Left forelimb (tissue), 1 donor: ENCODE results near the gene APP.
"Not testable (repeated sequence)": the region's sequence is repeated elsewhere in the genome, so short reads cannot be mapped to it uniquely, and the experiment has no call there.

Experiments
- DNase-seq: peaks from one replicate; pipeline ENCODE4 v3.0.0-alpha.2; 2018; ENCODE audit warnings: low spot score

The APP gene

GRCh38 chr21:26164311-26164710 lies 6.3 kb downstream of the APP start:
- DNase-seq = no peak

GRCh38 chr21:26162081-26162480 lies 8.5 kb downstream of the APP start:
- DNase-seq = no peak

DNA sequence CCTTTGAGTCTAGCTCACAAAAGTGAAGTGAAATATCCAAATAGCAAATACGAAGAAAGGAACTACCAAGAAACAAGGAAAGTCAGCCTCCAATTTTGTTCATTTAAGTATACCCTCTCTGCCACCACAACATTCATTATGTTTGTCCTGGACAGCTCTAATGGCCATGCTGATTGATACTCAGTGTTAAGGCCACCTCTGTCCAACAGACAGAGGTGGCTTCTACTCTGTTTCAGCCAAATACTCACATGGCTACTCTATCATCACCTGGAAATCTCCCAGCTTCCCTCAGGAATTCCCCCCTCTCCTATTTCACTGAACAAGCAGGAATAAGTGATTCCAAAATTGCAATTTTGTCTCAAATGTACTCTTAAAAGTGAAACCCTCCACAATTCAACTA lies 10.7 kb downstream of the APP start:
- no peak for DNase-seq

DNA sequence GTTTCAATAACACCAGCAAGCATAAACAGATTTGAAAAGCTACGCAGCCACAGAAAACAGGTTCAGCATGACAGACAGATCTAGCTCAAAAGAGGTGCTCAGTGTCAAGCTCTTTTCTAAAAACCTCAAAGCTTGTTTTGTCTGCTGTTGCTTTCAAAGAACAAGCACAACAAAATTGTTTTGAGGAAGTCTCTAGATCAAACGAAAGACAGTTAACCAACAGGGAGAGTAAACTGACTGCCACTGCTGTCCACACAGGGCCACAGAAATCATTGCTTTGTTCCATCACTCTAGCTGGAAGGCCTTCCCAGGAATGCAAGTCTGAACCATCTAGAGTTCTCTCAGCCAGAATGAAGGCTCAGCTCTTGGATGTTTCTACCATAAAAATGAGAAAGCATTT lies 12.8 kb downstream of the APP start:
- no peak for DNase-seq

- DNase-seq = no peak
Observed at GRCh38 chr21:26154753-26155152, 15.8 kb downstream of the APP start.

DNA sequence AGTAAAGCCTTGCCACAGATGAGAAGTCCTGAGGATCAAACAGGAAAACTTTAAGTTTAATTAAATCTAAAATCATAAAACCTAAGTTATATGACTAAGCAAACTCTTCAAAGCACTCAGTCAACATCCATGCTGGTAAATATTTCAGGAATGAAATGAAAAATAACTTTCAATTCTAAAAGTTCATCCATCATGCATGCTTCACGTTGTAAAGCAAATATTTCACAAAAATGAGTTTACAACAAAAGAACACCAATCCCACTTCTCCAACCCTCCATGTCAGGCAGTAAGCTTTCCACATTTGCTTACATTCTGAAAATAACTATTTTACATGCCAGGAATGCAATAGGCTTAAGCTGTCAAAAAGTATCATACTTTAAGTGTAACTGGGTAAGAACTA lies 16.8 kb downstream of the APP start:
- DNase-seq = no peak

GRCh38 chr21:26148840-26149354 lies 21.7 kb downstream of the APP start:
- DNase-seq = no peak

DNA sequence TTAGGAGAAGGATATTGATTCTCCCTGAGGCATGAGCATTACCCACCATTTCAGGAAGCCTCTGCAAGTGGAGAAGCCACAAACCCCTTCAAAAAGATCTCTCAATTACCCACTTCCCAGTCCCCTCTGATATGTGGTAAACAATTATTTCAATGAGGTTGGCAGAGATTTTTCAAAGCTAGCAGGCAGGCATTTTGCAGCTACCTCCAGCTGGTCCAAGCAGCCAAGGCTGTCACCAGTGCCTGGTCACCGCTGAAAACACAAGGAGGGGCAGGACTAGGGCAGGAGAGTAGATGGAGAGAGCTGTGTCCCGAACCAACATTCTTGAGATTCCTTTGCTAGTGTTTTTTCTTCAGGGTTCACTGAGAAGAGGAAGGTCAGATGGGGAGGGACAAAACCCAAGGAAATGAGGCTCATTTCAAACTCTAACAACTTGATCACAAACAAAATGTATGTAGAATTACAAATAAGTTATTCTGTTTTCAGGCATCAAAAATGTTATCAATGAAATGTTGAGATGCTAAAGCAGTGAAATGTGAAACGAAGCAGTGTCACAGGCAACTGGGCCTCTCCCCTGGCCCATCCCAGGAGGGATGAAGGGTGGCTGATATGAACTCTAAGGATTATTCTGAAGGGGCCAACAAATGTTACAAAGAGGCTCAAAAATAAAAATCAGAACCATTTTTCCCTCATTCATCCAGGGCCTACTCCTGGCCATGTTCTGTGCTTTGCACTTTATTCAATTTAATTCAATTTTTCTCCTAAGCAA lies 22.3 kb downstream of the APP start:
- DNase-seq = no peak

DNA sequence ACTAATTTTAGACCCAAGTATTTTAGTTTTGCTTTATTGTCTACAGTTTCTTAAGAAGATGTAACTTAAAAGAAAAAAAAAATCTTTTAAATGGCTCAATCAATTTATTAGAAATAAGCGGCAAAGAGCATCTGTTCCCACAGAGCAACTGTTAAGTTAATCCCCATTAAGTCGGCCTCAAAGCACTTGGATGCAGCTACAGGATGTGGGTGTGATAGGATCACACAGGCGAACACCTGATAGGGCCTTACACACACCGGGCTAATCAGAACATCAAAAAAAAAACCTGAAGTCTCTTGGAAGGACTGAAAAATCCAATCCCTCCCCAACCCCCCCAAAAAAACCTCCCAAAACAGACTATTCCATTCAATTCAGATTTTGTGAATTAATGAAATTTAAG lies 23.0 kb downstream of the APP start:
- no peak for DNase-seq

- DNase-seq = no peak
Observed at GRCh38 chr21:26146681-26147080, 23.9 kb downstream of the APP start.

DNA sequence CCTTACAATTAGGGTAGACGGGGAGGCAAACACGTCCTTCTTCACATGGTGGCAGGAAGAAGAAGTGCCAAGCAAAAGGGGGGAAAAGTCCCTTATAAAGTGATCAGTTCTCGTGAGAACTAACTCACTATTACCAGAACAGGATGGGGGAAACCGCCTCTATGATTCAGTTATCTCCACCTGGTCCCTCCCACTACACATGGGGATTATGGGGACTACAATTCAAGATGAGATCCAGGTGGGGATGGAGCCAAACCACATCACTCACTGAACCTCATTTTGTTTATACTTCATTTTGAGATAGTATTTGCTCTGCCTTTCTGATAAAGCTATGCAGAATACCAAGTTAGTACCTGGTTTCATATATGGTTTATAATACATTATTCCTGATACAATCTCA lies 26.5 kb downstream of the APP start:
- DNase-seq = no peak

DNA sequence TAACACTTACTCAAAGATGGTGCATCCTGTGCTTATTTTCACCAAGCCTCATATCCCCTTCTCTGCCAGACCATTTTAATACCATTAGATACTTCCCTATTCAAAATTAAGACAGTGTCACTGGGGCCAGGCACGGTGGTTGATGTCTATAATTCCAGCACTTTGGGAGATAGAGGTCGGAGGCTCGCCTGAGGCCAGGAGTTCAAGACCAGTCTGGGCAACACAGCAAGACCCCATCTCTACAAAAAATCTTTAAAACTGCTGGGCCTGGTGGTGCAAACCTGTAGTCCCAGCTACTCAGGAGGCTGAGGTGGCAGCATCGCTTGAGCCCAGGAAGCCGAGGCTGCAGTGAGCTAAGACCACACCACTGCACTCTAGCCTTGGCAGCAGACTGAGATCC lies 28.2 kb downstream of the APP start:
- DNase-seq = no peak

DNA sequence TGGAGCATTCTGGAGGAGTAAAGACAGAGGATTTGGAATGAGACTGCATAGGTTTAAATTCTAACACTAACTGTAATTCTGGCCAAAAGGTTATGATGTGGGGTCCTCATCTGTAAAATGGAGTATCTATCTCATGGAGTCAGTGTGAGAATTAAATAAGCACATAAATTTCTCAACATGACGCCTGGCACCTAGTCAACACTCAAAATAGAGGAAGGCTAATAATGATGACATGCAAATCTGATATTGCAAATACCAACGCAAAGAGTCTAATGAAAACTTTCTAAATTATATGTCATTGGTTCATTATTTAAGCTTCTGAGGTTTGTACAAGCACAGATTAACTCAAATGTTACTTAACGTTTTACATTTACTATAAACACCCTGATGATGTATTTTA lies 29.6 kb downstream of the APP start:
- no peak for DNase-seq

- DNase-seq = no peak
Observed at GRCh38 chr21:26140164-26140579, 30.4 kb downstream of the APP start.

GRCh38 chr21:26138615-26139257 lies 31.8 kb downstream of the APP start:
- DNase-seq = no peak

DNA sequence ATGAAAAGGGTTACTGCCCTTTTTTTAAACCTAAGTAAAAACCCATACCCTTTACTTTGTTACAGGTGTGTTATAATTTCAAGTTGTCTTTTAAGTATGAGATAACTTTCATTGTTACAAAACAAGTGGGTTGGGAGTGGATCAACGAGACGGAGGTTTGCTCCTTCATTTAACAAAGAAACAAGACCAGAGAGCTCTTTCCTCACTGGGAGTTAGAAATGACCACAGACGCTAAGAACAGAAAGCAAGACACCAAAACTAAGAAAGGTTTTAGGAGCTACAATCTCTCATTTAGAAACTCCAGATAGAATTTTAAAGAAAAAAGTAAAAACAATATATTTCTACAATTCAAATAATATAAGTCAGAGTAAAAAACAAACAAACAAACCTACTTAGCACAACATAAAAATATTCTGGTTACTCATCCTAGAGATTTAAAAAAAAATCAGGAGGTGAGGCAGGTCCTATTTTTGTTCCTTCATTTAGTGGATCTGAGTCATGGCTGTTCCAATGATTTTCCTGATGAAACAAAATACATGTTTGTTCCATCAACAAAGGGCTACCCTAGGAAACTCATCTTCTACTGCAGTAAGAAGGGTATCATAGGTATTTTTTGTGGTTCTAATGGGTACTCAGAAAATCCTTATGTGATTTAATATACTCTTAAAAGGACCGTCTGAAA lies 33.0 kb downstream of the APP start:
- no peak for DNase-seq

GRCh38 chr21:26136671-26137070 lies 33.9 kb downstream of the APP start:
- DNase-seq = no peak

- no peak for DNase-seq
Observed at GRCh38 chr21:26135520-26135919, 35.0 kb downstream of the APP start.

DNA sequence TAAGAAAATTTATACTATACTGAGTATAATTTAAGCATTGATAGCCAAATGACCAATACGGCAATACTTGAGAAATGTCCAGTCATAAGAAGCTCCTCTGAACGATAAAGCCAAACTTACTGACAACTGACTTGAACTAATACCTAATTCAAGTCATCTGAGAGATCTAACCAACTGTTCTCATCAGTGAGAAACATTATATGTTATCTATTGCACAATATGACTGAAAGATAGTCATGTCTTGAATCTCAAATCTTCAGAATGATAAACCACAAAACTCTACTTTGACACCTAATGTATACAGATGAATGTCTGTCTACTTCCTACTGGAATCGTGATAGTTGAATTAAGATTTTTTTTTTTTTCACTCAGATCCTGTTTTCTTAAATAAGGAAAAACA lies 39.0 kb downstream of the APP start:
- no peak for DNase-seq

- DNase-seq = not testable (repeated sequence)
Observed at GRCh38 chr21:26131053-26131452, 39.5 kb downstream of the APP start.

DNA sequence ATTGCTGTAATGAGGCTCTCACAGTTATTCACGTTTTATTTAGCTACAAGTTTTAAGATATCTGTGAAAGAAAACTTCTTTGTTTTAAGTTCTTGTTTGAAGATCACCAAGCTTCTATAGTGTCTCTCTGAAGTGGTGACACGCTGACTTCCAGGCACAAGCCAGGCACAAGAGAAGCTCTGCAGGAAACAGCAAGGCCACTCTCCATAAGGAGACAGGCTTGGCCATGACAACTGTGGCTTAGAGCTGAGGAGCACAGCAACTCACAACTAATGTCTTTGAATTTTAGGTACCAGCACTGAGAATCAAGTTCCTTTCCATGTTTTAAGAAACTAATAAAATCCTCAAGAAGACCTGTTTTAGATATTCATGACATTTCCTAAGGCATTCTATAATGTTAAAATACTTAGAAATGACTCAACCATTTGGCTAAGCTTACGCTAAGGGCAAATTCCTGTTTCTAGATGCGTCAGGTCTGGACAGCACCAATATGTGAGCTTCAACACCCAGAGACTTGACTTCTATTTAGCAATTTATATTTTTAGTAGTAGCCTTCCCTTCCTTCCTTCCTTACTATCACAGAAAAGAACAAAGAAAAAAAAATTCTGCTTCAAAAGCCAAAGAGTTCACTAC lies 40.2 kb downstream of the APP start:
- DNase-seq = no peak

DNA sequence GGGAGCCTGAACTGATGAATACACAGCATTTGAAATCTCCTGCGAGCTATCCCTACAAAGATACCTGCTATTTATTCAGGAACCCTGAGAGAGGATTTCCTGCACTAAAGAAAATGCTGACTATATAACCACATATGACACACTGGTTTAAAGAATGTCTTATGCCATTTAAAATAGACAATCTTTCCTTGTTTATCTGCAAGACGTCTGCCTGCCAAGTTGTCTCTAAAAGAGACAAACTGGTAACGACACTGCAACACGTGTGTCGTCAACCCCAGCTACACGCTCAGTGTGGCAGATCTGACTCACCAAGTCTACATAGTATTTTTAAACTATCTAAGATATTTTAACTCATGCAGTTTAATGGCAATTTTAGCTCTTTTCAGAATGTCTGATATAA lies 42.7 kb downstream of the APP start:
- DNase-seq = no peak
